CD4-positive, alpha-beta T cell treated with Interleukin-6 at 100 ng/mL for 8 hours (primary cell): ENCODE measurements around the gene ZBTB17.
"Not testable (repeated sequence)": the region's sequence is repeated elsewhere in the genome, so short reads cannot be mapped to it uniquely, and the experiment has no call there.

ENCODE experiments used
- DNase-seq: peaks from one replicate; pipeline ENCODE4 v3.0.0-alpha.2; 2020; ENCODE audit warnings: mixed read lengths, low spot score

The ZBTB17 gene

GRCh38 chr1:15975805-15976680 is at the start of gene ZBTB17:
Gene ZBTB17 (minus strand): TSS chr1:15976101. CDS start chr1:15948495, 27,606 bp downstream.
- peak; percentile 94 for DNase-seq

- no peak for DNase-seq
These were observed 47.3 kb upstream of the ZBTB17 start for GRCh38 chr1:16023050-16023653.

GRCh38 chr1:16022393-16022792 is 46.5 kb upstream of the ZBTB17 start:
- no peak for DNase-seq

- DNase-seq: no peak
These were observed 45.8 kb upstream of the ZBTB17 start, which contains the start of gene CLCNKA for GRCh38 chr1:16021681-16022080. Gene CLCNKA (plus strand): TSS chr1:16022036. CDS start chr1:16022620, 584 bp downstream.

- not testable (repeated sequence) for DNase-seq
These were observed 45.0 kb upstream of the ZBTB17 start for GRCh38 chr1:16020878-16021277.

GRCh38 chr1:16020325-16020724 is 44.4 kb upstream of the ZBTB17 start:
- no peak for DNase-seq

- DNase-seq: no peak
These were observed 43.9 kb upstream of the ZBTB17 start for GRCh38 chr1:16019644-16020277.

- DNase-seq: no peak
These were observed 43.1 kb upstream of the ZBTB17 start for GRCh38 chr1:16018749-16019643.

- no peak for DNase-seq
These were observed 42.4 kb upstream of the ZBTB17 start for GRCh38 chr1:16018308-16018707.

- DNase-seq: no peak
These were observed 41.8 kb upstream of the ZBTB17 start, which contains the start of gene HSPB7 for GRCh38 chr1:16017461-16018303. Gene HSPB7 (minus strand): TSS chr1:16018043. CDS start chr1:16017963, 80 bp downstream.

GRCh38 chr1:16017076-16017460 is 41.2 kb upstream of the ZBTB17 start:
- no peak for DNase-seq

- DNase-seq: no peak
These were observed 40.3 kb upstream of the ZBTB17 start for GRCh38 chr1:16015960-16016901.

GRCh38 chr1:16015491-16015890 is 39.6 kb upstream of the ZBTB17 start:
- no peak for DNase-seq

- DNase-seq: no peak
These were observed 38.9 kb upstream of the ZBTB17 start for GRCh38 chr1:16014509-16015482.

GRCh38 chr1:16013908-16014258 is 38.0 kb upstream of the ZBTB17 start:
- no peak for DNase-seq

- no peak for DNase-seq
These were observed 37.5 kb upstream of the ZBTB17 start for GRCh38 chr1:16013220-16013907.

GRCh38 chr1:16012590-16013219 is 36.8 kb upstream of the ZBTB17 start:
- no peak for DNase-seq
